GM21723 (cell line): ENCODE results near the gene TOMM40L.

ENCODE experiments used
- ATAC-seq: cut with Tn5 transposase; IDR thresholded peaks from one replicate; pipeline ENCODE4 v1.9.1; 2021; ENCODE audit warnings: mild to moderate bottlenecking, moderate library complexity; ENCODE audit not compliant: unreplicated experiment

The TOMM40L gene

DNA sequence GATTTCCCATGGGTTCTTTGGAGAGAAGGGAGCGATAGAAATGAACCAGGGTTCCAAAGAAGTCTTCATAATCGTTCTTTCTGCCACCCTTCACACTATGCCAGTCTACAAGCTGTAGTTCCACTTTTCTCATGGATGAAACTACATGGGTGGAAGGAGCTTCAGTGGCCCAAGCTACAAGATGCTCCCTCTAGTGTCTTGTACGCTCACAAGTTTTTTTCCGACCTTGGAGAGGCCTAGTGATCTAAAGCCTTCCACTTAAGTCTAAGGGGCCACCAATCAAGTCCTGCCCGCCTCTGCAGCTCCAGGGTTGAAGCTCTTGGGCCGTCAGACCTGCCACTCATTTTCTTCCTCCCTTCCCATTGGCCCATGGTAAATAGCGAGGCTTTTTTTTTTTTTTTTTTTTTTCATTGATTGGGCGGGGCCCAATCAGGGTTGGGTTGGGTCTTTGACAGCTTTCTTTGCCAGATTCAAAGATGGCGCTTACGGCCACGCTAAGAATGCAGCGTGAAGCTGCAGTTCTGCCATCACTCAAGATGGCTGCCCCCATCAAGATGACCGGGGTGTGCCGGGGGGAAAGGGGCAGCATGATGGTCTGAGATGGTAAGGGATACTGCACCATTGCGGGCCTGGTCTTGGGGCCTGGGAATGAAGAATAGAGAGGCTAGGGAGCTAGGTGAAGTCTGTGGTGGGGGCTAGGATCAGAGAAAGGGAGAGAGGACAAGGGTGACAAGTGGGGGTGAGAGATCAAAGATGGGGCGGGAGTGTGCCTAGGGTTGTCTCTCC is at the start of gene TOMM40L:
TSS of gene TOMM40L (plus strand) at position 527 of the 786 bp plus-strand sequence. CDS start 430 bp downstream, outside the sequence.
- ATAC-seq: peak; percentile 93

DNA sequence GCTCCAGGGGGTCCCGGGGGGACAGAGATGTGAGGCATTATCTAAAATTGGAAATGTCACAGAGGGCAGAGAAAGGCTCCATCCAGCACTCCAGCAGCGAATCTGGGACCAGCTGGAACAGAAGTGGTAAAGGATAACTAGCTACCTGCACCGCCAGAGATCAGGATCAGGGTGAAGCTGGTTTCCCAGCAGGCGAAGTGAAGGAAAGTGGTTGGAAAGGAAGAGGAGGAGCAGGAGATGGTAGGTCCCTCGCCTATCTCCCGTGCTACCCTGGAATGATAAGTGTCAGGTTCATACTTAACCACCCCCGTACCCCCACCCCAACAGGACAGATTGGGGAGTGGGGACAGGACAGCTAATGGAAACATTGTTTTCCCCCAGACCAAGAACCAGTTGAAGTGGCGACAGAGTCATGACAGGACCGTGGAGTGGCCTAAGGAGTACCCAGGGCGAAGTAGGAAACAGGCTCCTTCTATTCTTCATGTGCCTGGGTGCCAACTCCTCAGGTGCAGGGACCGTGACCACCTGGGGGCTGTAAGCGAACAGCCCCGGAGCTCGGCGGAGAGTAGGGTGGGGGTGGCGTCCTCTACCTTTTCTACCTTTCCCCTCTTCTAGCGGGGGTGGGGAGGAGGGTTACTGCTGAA is 49.3 kb upstream of the TOMM40L start:
- ATAC-seq: peak; percentile 4

DNA sequence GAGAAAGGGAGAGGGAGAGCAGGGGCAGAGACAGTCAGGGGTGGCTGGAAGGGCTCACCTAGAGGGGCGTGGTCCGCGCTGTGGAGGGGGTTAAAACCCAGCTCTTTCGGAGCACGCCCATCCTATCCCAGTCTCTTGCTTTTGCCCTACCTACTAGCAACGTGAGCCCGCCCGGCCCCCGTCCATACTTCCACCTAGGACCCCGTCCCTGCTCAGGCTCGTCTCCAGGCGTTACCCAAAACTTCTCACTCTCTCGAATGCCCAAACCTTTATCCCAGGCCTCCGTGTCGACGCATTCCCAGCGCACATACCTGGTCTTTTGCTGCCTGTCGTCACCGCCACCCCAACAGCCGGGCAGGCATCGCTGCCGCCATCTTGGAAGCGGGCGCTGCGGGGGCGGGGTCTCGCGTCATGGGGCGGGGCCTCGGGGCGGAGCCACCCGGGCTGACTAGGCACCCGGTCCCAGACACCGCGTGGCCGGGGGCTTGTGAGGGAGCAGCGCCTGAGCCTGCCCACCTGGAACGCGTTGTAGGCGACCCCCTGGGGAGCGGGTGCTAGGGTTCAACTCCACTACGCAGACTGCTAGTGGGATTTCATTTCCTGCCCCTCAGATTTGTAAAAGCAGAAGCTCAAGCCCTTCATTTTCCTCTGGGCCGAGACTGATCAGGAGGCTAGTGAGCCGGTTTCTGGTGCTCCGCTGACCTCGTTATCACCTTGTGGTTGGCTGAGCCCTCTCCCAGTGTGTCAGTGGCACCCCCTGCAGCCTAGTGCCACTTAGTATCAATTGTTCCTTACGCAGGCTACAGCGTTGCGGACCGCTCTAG is 48.5 kb upstream of the TOMM40L start, which contains the start of gene B4GALT3:
TSS of gene B4GALT3 (minus strand) at position 396 of the 824 bp plus-strand sequence. CDS start 1,447 bp downstream, outside the sequence.
- ATAC-seq: peak; percentile 74

DNA sequence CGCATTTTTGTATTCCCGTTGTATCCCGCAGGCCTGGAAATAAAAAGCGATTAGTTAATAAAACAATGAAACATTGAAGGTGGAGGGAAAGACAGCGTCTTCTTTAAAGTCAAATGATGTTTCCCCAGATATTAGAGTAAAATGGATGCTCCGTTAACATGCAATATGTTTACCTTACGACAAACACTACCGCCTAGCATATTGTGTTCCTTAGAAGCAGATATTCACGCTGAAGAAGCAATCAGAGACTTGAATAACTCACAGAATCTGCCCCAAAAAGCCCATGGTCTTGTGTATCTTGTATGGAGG is 48.0 kb upstream of the TOMM40L start:
- ATAC-seq: no peak

DNA sequence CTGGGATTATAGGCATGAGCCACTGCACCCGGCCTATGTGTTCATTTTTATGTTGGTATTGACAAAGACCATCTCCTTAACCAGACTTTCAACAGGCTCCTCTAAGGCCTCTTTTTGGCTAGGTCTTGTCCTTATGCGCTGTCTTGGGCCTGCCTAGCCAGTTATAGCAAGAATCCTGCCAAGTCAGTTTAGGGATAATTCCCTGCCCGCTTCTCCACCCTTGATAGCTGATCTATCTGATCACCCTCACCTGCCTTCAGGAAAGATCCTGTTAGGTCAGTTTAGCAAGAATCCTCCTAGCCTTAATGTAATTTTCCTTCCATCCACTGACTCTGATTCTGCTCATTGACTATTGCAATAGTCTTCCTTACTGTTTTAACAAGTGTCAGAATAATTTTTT is 46.2 kb upstream of the TOMM40L start:
- ATAC-seq: no peak

DNA sequence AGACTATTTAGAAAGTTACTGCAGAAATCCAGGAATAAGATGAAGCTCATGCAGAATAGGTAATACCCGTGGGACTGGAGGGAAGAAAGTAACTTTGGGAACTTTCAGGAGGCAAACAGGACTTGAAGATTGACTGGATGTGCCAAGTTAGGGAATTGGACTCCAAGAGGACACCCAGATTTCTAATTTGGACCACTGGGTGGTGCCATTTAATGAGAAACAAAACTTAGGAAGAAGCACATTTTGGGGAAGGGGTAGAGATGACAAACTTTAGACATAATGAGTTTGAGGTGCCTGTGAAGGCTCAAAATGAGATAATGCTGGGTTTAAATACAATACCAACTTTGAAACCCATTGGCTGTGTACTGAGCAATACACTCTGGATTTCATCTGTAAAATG is 45.2 kb upstream of the TOMM40L start:
- no peak for ATAC-seq

DNA sequence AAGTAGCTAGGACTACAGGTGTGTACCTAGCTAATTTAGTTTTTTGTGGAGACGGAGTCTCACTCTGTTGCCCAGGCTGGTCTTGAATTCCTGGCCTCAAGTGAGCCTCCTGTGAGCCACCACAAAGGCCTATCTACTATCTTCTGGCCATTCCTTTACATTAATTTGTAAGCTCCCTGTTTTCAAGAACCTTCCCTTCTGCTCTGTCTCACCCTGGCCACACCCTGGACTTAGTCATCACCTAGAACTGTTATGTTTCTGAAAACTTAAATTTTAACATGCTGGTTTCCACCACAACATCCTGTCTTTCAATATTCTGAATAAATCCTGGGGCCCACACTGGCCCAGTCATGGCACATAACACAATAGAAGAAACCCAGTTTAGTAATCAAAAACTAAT is 43.6 kb upstream of the TOMM40L start:
- ATAC-seq: peak; percentile 43

DNA sequence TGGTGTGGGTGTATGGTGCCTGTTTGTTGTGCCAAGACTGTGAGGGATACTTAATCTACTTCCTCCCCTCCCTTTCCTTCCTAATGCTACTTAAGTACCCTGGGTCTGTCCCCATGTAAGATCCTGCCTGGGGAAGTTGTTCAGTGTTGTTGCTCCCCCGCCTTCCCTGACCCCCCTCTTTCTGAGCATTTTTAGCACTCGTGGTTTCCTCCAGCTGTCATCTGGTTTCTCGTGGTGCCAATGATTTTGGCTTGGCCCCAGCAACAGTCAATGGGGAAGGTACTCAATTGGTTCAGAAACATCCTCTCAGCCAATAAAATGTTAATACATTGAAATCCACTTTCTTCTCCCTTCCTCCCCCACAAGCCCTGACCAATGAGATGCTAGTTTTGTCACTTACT is 40.6 kb upstream of the TOMM40L start:
- ATAC-seq: peak; percentile 70

DNA sequence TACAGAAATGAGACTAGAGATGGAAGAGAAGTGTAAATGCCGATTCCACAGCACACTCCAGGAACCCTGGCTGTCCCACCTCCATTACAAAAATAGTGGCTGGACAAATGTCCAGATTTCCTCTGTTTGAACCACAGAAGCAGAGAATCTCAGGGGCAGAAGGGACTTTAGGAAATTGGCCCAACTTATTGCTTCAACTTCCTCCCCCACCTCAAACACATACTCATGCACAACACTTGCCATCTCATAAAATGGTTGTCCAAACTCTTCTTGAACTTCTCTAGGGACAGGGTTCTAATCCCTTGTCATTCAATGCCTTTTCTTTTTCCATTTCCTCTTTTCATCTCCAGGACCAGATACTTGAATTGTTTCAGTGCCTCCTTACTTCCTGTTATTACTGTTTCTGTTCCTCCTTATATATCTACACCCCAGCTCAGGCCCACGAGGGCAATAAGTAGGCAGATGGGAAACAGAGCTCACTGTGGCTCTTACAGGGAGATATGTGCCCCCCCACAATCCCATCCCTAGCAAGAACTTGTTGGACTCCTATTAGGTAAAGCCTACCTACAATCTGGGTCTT is 40.0 kb upstream of the TOMM40L start:
- ATAC-seq: peak; percentile 32

DNA sequence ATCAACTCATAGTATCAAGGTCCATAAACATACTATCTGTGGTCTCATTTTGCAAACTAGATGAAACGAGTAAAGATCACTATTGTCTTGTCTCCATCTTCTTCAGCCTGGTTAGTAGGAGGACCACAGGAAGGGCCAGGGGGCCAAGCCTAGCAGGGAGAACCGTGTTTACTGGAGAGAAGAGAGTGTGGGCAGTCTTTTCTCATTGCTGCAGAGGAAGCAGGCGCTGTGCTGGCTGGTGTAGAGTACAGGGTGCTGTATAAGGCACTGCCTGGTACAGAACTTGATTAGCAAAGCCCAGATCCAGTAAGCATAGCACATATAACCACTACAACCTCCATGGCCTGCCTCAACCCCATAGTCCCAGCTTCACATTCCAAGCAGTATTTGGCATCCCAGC is 38.5 kb upstream of the TOMM40L start:
- no peak for ATAC-seq

DNA sequence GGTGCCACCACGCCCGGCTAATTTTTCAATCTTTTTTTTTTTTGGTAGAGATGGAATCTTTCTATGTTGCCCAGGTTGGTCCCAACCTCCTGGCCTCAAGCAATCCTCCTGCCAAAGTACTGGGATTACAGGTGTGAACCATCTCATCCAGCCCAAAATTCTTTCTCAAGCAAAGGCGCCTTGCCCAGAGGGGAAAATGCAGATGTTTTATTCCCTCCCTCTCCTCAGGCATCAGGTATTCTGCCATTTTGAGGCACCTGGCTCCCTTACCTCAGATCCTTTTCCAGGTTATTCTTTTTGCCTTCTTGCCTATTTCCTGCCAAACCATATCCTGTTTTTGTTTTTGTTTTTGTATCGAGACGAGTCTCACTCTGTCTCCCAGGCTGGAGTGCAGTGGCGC is 37.5 kb upstream of the TOMM40L start:
- ATAC-seq: no peak

DNA sequence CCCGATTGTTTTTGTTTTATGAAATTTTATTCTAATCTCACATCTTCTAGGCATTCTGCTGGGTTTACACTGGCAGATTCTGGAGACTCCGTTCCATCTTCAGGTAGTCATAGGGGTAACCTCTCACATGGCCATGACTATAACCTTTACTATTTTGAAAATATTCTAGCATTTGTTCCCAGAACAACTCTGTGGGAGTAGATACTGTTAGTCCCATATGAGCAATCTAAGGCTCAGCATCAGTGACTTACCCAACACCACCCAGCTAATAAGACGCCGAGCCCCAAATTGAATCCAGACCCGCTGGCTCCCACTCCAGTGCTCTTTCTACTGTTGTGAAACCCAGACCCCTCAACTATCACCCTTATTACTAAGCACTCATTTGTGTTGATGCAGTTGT is 36.8 kb upstream of the TOMM40L start:
- no peak for ATAC-seq

DNA sequence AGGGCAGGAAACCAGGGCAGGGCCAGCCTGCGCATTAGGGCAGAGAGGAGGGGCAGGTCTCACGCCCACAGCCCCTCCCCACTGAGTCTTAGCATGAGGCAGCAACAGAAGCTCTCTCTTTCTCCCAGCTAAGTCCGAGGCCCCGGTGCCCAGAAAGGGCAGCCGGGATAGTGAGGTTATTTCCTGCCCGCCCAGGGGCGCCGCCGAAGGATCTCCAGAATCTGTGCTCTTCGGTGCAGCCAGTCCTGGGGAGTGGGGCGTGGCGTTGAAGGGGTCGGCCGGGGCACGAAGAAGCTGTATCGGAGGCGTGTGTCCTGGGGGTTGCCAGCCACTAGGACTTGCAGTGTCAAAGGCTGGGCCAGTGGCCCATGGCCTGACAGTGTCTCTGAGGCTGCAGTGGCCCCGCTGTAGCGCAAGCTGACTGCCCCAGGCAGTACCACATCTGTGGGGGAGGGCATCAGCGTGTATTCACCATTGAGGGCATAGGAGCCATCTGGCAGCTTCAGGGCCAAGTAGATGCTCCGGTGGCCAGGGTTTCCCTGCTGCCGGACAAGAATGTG is 34.8 kb upstream of the TOMM40L start:
- ATAC-seq: no peak

DNA sequence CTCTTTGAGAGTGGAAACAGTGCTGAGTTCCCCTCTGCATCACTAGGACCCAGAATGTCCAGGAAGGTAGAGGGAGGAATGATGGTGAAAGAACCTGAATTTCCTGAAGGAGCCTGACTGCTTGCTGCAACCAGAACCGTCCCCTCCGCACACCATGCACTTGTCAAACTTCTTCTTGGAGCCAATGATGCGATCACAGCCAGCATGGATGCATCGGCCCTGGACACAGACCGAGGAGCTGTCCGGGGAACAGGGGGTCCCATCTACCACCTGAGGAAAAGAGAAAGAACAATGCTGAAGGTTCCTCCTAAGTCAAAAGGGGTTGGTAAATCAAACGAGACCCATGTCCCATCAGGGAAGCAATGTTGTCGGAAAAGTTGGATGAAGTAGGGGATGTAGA is 33.9 kb upstream of the TOMM40L start:
- no peak for ATAC-seq

DNA sequence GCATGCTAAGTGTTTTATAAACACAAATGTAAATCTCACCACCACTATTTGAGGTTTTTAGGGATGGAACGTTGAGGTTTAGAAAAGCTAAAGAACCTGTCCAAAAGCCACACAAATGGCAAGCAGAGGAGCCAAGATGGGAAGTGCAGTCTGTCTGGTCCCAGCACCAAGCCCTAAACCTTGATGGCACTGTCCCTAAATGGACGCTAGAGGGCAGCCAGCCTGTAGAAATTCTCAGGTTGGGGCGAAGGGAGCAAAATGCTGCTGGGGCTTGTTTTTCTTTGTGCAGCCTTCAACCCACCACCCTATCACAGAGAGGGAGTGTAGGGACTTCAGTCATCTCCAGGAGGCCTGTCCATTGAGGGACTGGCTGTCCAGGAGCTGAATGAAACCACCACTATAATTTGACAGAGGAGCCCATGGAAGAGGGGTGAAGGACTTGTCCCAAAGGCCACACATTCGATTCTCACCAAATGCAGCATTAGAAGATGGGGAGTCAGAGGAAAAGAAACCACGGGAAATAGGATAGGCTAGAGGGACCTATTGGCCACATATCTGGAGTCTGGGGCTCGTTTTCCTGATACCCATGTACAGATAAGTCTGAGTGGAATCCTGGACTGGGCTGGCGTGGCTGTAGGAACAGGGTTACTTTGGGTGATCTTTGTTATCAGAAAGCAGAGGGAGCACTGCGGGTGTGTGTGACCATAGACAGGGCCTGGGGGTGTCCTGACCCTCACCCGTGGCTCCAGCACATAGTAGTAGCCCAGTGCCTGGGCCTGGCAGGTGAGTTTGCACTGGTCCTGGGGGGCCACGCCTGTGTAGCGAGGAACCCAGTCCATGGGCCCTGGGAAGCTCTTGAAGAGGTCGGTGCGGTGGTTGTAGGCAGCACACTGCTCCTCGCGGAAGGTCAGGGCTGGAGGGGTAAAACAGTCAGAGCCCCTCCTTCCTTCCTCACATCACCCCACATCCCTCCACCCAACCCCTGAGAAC is 33.1 kb upstream of the TOMM40L start:
- ATAC-seq: peak; percentile 63

DNA sequence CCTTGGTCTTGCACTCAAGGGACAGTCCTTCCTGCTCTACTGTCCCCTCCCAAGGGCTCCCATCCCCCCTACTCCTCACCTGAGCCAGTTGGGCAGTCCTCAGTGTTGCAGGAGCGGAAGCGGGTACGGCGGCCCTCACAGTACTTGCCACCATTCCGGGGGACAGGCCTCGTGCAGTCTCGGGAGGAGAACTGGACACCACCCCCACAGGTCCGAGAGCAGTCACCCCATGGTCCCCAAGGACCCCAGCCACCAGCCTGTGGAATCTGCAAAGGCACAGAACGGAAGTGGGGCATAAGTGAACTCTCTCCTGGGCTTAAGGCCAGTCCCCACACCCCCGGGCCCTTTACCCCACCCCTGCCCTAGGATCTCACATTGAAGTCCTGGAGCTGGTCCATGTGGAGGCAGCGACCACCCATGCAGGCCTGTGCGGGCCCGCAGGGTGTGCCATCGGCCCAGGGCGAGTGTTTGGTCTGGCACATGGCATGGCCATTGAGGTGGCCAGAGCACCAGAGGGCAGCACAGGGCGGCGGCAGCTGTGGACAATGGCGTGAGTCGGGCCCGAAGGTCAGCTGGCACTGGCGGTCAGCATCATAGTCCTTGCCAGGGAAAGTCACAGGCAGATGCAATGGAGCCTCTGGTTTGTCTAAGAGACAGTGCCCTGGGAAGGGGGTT is 32.2 kb upstream of the TOMM40L start:
- no peak for ATAC-seq

DNA sequence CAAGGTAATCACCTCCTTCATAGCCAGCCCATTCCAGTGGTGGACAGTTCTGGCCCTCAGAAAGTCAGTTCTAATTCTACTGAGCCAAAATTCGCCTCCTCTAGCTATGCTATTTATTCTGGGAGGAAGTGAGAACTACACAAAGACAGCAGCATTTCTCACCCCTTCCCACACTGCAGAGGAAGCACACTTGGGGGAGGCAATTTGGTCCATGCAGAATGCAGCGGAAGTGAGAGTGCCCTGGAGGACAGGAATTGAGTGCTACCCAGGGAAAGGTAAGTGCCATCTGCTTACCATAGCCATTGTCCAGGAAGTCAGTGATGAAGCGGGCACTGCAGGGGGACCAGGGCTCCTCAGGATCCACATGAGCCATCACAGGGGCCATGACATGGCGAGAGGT is 30.7 kb upstream of the TOMM40L start:
- ATAC-seq: peak; percentile 61

DNA sequence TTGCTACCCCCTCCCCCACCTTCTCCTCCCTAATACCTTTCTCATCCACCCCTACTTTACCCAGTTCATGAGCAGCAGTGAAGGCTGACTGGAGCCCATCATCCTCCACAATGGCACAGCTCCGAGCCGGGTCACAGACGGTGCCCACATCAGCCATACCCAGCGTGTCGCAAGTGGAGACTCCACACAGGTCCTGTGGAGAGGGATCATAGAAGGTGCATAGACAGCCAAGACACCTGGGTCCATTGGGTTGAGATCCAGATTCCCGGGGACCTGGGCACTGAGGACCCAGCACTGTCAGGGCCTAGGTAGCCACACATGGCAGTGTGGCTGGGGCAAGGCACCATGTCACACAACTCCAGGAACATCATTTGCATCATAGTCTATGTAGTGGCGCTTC is 29.7 kb upstream of the TOMM40L start:
- ATAC-seq: no peak
